Muscle of leg (tissue), 11 donors: ENCODE results near the gene PCGF1. TPM values are rescaled to one million over a fixed set of nuclear protein-coding genes. Genes with fewer than 3 reads are reported as not detected.

Experiments
- DNase-seq: peaks from one replicate; pipeline ENCODE4 v3.0.0; 2013
- H3K27ac ChIP-seq: one replicate; pipeline ENCODE4 v1.5.1; 2013; ENCODE audit warnings: mild to moderate bottlenecking, low read length, control low read depth
- H3K27me3 ChIP-seq: one replicate; pipeline ENCODE4 v1.6.1; 2013; ENCODE audit warnings: low read length; ENCODE audit not compliant: control insufficient read depth, insufficient read depth
- H3K36me3 ChIP-seq: one replicate; pipeline ENCODE4 v1.6.1; 2013; ENCODE audit warnings: low read length; ENCODE audit not compliant: control insufficient read depth, insufficient read depth
- H3K4me1 ChIP-seq: one replicate; pipeline ENCODE4 v1.6.1; 2013; ENCODE audit warnings: low read length; ENCODE audit not compliant: control insufficient read depth, insufficient read depth
- H3K4me3 ChIP-seq: one replicate; pipeline ENCODE4 v1.5.1; 2013; ENCODE audit warnings: low read length, control low read depth
- H3K9me3 ChIP-seq: replicated peaks from 2 replicates; pipeline ENCODE4 v1.6.1; 2013; ENCODE audit warnings: low read depth, low read length; ENCODE audit not compliant: control insufficient read depth
- WGBS: methylation state at CpG from one replicate; pipeline ENCODE4 v1.1.5; 2013; ENCODE audit warnings: missing lambda C conversion rate; ENCODE audit not compliant: insufficient coverage; 5-methylcytosine and 5-hydroxymethylcytosine counted together
- polyA plus RNA-seq, 8 donors: library from polyadenylated mRNA; unstranded; fragments of 120-200 nt; gene quantifications; one replicate each; pipeline versions ENCODE4 v1.2.1 to v1.2.3, GENCODE V29; 2013; ENCODE audit warnings: inconsistent platforms in 1 of 8, low replicate concordance in 1 of 8; ENCODE audit not compliant: insufficient read length in 8 of 8, insufficient read depth in 1 of 8
- total RNA-seq: library from RNA; stranded (reverse); fragments of 120-200 nt; gene quantifications from one replicate; pipeline ENCODE4 v1.2.4, GENCODE V29; 2013

The PCGF1 gene
- total and polyA plus RNA-seq, 9 donors: 11.4 to 16.3 (median 12.5) TPM

- DNase-seq: no peak
- H3K4me1 ChIP-seq: peaks cover 50% of the 10 kb centered on the region
- H3K9me3 ChIP-seq: no peaks in the 10 kb centered on the region
- peaks cover 16% of the 10 kb centered on the region for H3K36me3 ChIP-seq
- no peak overlapping the region for H3K4me3 ChIP-seq
- peaks cover 68% of the 10 kb centered on the region for H3K27me3 ChIP-seq
- WGBS: 92% methylated on average over 5 of the region's 14 CpGs
- no peak overlapping the region for H3K27ac ChIP-seq
Observed at GRCh38 chr2:74505448-74506246, 1.8 kb downstream of the PCGF1 start.

- DNase-seq: no peak
- Histone ChIP-seq H3K36me3 (peaks cover 16% of the 10 kb centered on the region), H3K27ac (no peak overlapping the region), H3K4me3 (no peak overlapping the region), H3K4me1 (peaks cover 58% of the 10 kb centered on the region), H3K27me3 (peaks cover 71% of the 10 kb centered on the region), H3K9me3 (no peaks in the 10 kb centered on the region)
- WGBS: 85% methylated on average over 3 of the region's 3 CpGs
Observed at GRCh38 chr2:74504591-74504990, 2.9 kb downstream of the PCGF1 start.

- Histone ChIP-seq H3K4me1 (peaks cover 66% of the 10 kb centered on the region), H3K4me3 (peak overlapping the region; percentile 58), H3K36me3 (peaks cover 16% of the 10 kb centered on the region), H3K27me3 (peaks cover 77% of the 10 kb centered on the region), H3K27ac (peak overlapping the region; percentile 80), H3K9me3 (no peaks in the 10 kb centered on the region)
- no peak for DNase-seq
- 31% methylated on average over 45 of the region's 45 CpGs for WGBS
Observed at GRCh38 chr2:74503506-74504475, 3.7 kb downstream of the PCGF1 start.

GRCh38 chr2:74502720-74503505 is 4.6 kb downstream of the PCGF1 start:
- WGBS: under 1% methylated on average over 58 of the region's 67 CpGs
- peak overlapping the region; percentile 58 for H3K4me3 ChIP-seq
- DNase-seq: peak; percentile 90
- H3K9me3 ChIP-seq: no peaks in the 10 kb centered on the region
- H3K27me3 ChIP-seq: peaks cover 77% of the 10 kb centered on the region
- peaks cover 69% of the 10 kb centered on the region for H3K4me1 ChIP-seq
- H3K36me3 ChIP-seq: peaks cover 16% of the 10 kb centered on the region
- peak overlapping the region; percentile 80 for H3K27ac ChIP-seq

- Histone ChIP-seq H3K27me3 (peaks cover 82% of the 10 kb centered on the region), H3K27ac (peak overlapping the region; percentile 80), H3K4me1 (peaks cover 74% of the 10 kb centered on the region), H3K36me3 (peaks cover 16% of the 10 kb centered on the region), H3K9me3 (no peaks in the 10 kb centered on the region), H3K4me3 (peak overlapping the region; percentile 58)
- peak; percentile 47 for DNase-seq
- 11% methylated on average over 20 of the region's 32 CpGs for WGBS
Observed at GRCh38 chr2:74502147-74502719, 5.3 kb downstream of the PCGF1 start.

- H3K4me1 ChIP-seq: peaks cover 69% of the 10 kb centered on the region
- H3K27me3 ChIP-seq: peaks cover 87% of the 10 kb centered on the region
- WGBS: 39% methylated on average over 15 of the region's 18 CpGs
- H3K9me3 ChIP-seq: no peaks in the 10 kb centered on the region
- peak overlapping the region; percentile 80 for H3K27ac ChIP-seq
- H3K4me3 ChIP-seq: no peak overlapping the region
- DNase-seq: peak; percentile 57
- peaks cover 14% of the 10 kb centered on the region for H3K36me3 ChIP-seq
Observed at GRCh38 chr2:74501335-74502071, 6.0 kb downstream of the PCGF1 start.

GRCh38 chr2:74500578-74500946 is 6.9 kb downstream of the PCGF1 start:
- H3K27ac ChIP-seq: no peak overlapping the region
- H3K36me3 ChIP-seq: peaks cover 8% of the 10 kb centered on the region
- H3K9me3 ChIP-seq: no peaks in the 10 kb centered on the region
- peaks cover 85% of the 10 kb centered on the region for H3K27me3 ChIP-seq
- DNase-seq: no peak
- H3K4me1 ChIP-seq: peaks cover 61% of the 10 kb centered on the region
- H3K4me3 ChIP-seq: no peak overlapping the region

- DNase-seq: no peak
- Histone ChIP-seq H3K4me3 (peak overlapping the region; percentile 42), H3K27me3 (peaks cover 85% of the 10 kb centered on the region), H3K27ac (no peak overlapping the region), H3K9me3 (no peaks in the 10 kb centered on the region), H3K4me1 (peaks cover 60% of the 10 kb centered on the region), H3K36me3 (peaks cover 6% of the 10 kb centered on the region)
- WGBS: 20% methylated on average over 9 of the region's 15 CpGs
Observed at GRCh38 chr2:74499940-74500577, 7.4 kb downstream of the PCGF1 start.
